Femur (tissue), 1 donor: ENCODE results near the gene NBPF1.
A peak's percentile ranks its signal among the peaks of the same experiment; 100 is the strongest.
"Not testable (repeated sequence)": the region's sequence is repeated elsewhere in the genome, so short reads cannot be mapped to it uniquely, and the experiment has no call there.

Source experiments
- DNase-seq: peaks from one replicate; pipeline ENCODE4 v3.0.0-alpha.2; 2017

Gene NBPF1

GRCh38 chr1:16641159-16641975 is 28.0 kb upstream of the NBPF1 start:
- DNase-seq = not testable (repeated sequence)

- peak; percentile 64 for DNase-seq
These were observed 26.0 kb upstream of the NBPF1 start for GRCh38 chr1:16639091-16640031.

GRCh38 chr1:16637941-16638778 is 24.8 kb upstream of the NBPF1 start:
- peak; percentile 18 for DNase-seq

- DNase-seq = not testable (repeated sequence)
These were observed 23.3 kb upstream of the NBPF1 start for GRCh38 chr1:16636551-16637195.

GRCh38 chr1:16635959-16636358 is 22.6 kb upstream of the NBPF1 start:
- peak; percentile 7 for DNase-seq

- DNase-seq = peak; percentile 16
These were observed 20.3 kb upstream of the NBPF1 start for GRCh38 chr1:16633540-16634282.

- DNase-seq = peak; percentile 15
These were observed 18.9 kb upstream of the NBPF1 start for GRCh38 chr1:16632044-16632850.

GRCh38 chr1:16631248-16632043 is 18.1 kb upstream of the NBPF1 start:
- peak; percentile 22 for DNase-seq

GRCh38 chr1:16630661-16631247 is 17.4 kb upstream of the NBPF1 start:
- peak; percentile 27 for DNase-seq

GRCh38 chr1:16629916-16630530 is 16.7 kb upstream of the NBPF1 start:
- DNase-seq = peak; percentile 26

GRCh38 chr1:16628361-16629111 is 15.2 kb upstream of the NBPF1 start:
- DNase-seq = peak; percentile 32

GRCh38 chr1:16626409-16626983 is 13.1 kb upstream of the NBPF1 start:
- DNase-seq = peak; percentile 18

- peak; percentile 29 for DNase-seq
These were observed 12.4 kb upstream of the NBPF1 start for GRCh38 chr1:16625497-16626408.

- peak; percentile 84 for DNase-seq
These were observed 10.7 kb upstream of the NBPF1 start for GRCh38 chr1:16623812-16624719.

- DNase-seq = peak; percentile 58
These were observed 10.0 kb upstream of the NBPF1 start for GRCh38 chr1:16623337-16623736.
